Measurements from ENCODE around the gene NCAPG.

Gene NCAPG

DNA sequence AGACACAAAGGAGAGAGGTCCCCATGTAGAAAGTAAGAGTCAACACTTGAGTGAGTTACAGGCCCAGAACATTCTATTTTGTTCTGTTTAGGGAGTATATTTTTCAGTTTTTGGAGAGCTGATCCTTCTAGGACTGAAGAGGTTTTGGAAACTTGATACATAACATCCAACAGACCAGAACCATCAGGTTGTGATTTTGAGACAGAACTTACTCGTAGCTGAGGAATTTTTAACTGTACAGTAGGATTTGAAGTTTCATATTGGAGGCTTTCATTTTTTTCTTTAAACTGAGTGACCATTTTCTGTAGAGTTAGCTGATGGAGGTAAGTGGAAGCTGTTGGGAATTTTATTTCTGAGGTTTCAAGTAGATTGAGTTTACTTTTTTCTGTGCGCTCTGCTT, 73.3 kb downstream of the NCAPG start:
- Mint-ChIP-seq H3K27ac (no peak overlapping the region), H3K4me1 (no peaks in the 10 kb centered on the region), H3K36me3 (no peaks in the 10 kb centered on the region), H3K4me3 (no peak overlapping the region), H3K9me3 (no peaks in the 10 kb centered on the region)
- no peak for DNase-seq (ENCODE audit: low spot score in 2 of 2)
- no peak for ATAC-seq

DNA sequence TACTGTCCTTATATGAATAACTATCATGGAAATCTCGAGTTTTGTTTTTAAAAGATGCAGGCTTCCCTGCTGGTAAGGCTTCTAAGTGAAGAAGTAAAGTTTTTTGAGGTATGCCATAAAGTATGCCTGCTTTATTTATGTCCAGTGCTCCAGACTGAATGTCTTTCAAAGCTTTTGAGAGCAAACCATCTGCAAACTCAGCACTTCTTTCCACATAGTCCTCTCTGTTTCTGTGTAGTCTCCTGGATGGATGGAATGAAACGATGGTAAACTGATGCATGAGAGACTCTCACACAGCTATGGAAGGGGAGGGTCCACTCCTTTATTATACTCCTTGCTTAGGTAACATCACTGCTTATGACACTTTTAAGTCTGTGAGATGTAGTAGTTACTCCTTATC, 73.7 kb downstream of the NCAPG start:
- DNase-seq (ENCODE audit: low spot score in 2 of 2), result no peak
- Mint-ChIP-seq H3K4me3 (no peak overlapping the region), H3K9me3 (no peaks in the 10 kb centered on the region), H3K27ac (no peak overlapping the region), H3K36me3 (no peaks in the 10 kb centered on the region), H3K4me1 (no peaks in the 10 kb centered on the region)
- no peak for ATAC-seq

DNA sequence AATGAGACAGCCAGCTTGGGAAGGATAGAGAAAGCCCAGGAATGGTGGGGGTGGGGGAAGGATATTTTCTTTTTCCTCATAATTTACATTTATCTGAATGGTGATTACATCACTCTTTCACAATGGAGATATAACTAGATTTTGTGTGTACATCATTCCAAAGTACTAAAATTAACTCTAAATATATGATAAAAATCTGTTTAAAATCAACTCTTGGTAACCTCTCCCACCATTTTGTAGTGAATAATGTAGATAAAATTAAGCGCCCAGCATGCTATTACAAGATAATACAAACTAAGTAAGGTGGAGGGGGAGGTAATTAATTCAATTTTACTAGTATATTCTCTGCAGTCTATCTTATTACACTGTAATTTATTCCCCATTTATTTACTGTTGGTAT, 78.9 kb downstream of the NCAPG start:
- ATAC-seq (no peak), DNase-seq (ENCODE audit: low spot score in 2 of 2) (no peak)
- no peaks in the 10 kb centered on the region for H3K4me1 Mint-ChIP-seq
- H3K36me3 Mint-ChIP-seq, result no peaks in the 10 kb centered on the region
- no peak overlapping the region for H3K4me3 Mint-ChIP-seq
- no peak overlapping the region for H3K27ac Mint-ChIP-seq
- H3K9me3 Mint-ChIP-seq, result no peaks in the 10 kb centered on the region

DNA sequence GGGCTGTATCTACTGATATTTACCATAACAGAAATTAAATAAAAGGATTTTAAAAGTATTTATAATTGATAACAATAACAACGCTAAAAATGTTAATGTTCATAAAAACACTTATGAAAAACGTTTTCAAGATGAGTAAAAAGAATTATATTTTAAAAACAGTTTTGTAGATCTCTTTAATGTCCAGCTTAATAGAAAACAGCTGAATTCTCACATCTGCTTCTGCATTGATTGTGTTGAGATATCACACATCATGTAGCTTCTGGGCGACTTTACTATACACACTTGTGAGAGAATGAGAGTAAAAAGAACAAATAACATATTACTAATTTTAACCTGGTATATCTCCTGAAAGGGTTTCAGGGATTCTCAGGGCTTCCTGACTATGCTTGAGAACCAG, 83.6 kb downstream of the NCAPG start:
- ATAC-seq, result no peak
- H3K9me3 Mint-ChIP-seq, result no peaks in the 10 kb centered on the region
- DNase-seq (ENCODE audit: low spot score in 2 of 2), result no peak
- H3K4me3 Mint-ChIP-seq, result no peak overlapping the region
- no peaks in the 10 kb centered on the region for H3K36me3 Mint-ChIP-seq
- H3K4me1 Mint-ChIP-seq, result no peaks in the 10 kb centered on the region
- H3K27ac Mint-ChIP-seq, result no peak overlapping the region

Measured in stimulated activated effector memory CD8-positive, alpha-beta T cell treated with anti-CD3 and anti-CD28 coated beads, Interleukin-12 subunit alpha, Interleukin-12 subunit beta, amount 100 ng/mL, for 72 hours (primary cell).